GM06990 (cell line): Measurements from ENCODE around the gene LMX1B.

ENCODE experiments used
- DNase-seq: peaks from one replicate; pipeline ENCODE4 v3.0.0-alpha.2; 2011; ENCODE audit not compliant: insufficient read length; ENCODE audit errors: extremely low read depth
- H3K27me3 ChIP-seq: replicated peaks from 2 replicates; pipeline ENCODE4 v1.6.0; 2011; ENCODE audit warnings: low read length; ENCODE audit not compliant: control insufficient read depth, insufficient read depth
- H3K36me3 ChIP-seq: 2 replicates; pipeline ENCODE4 v1.5.1; 2011; ENCODE audit warnings: low read length; ENCODE audit not compliant: control insufficient read depth, insufficient read depth
- H3K4me3 ChIP-seq: replicated peaks from 2 replicates; pipeline ENCODE4 v1.5.1; 2011; ENCODE audit warnings: low read depth, mild to moderate bottlenecking, control low read depth, low read length
- CTCF ChIP-seq: IDR thresholded peaks from 2 replicates; pipeline ENCODE4 v1.5.1; 2011; ENCODE audit warnings: low read length, control low read depth, mild to moderate bottlenecking, inconsistent platforms; ENCODE audit not compliant: insufficient read depth, poor library complexity, severe bottlenecking

Gene LMX1B

GRCh38 chr9:126612813-126613641 is 701 bp upstream of the LMX1B start:
- TF ChIP-seq CTCF, result no peak
- H3K36me3 ChIP-seq, result no peaks in the 10 kb centered on the region
- DNase-seq, result no peak
- no peak overlapping the region for H3K4me3 ChIP-seq
- no peaks in the 10 kb centered on the region; the same call in none of the 2 replicates for H3K27me3 ChIP-seq

- no peak for DNase-seq
- Histone ChIP-seq H3K4me3 (no peak overlapping the region), H3K27me3 (no peaks in the 10 kb centered on the region; the same call in none of the 2 replicates), H3K36me3 (no peaks in the 10 kb centered on the region)
- TF ChIP-seq CTCF, result no peak
Measured at GRCh38 chr9:126614088-126614454, 343 bp downstream of the LMX1B start.

GRCh38 chr9:126614455-126615244 is 922 bp downstream of the LMX1B start:
- Histone ChIP-seq H3K36me3 (no peaks in the 10 kb centered on the region), H3K27me3 (peaks cover 2% of the 10 kb centered on the region), H3K4me3 (no peak overlapping the region)
- no peak for DNase-seq
- TF ChIP-seq CTCF, result no peak

- DNase-seq, result no peak
- no peak for TF ChIP-seq CTCF
- peaks cover 2% of the 10 kb centered on the region for H3K27me3 ChIP-seq
Measured at GRCh38 chr9:126615245-126615790, 1.6 kb downstream of the LMX1B start.

GRCh38 chr9:126615791-126616447 is 2.2 kb downstream of the LMX1B start:
- Histone ChIP-seq H3K27me3 (peaks cover 2% of the 10 kb centered on the region), H3K4me3 (no peak overlapping the region), H3K36me3 (no peaks in the 10 kb centered on the region)
- TF ChIP-seq CTCF, result no peak
- no peak for DNase-seq

More at GRCh38 chr9:126615245-126615790, 1.6 kb downstream of the LMX1B start:
- H3K4me3 ChIP-seq, result no peak overlapping the region
- no peaks in the 10 kb centered on the region for H3K36me3 ChIP-seq
